CD4-positive, alpha-beta T cell (primary cell): ENCODE data around the gene GRIA4. TPM values are rescaled to one million over a fixed set of nuclear protein-coding genes. Genes with fewer than 3 reads are reported as not detected.

Experiments used
- ATAC-seq: fragments of 200-7000 bp; cut with Tn5 transposase; one replicate; pipeline ENCODE4 v1.10.0; 2022; ENCODE audit warnings: mild to moderate bottlenecking; ENCODE audit not compliant: poor library complexity
- CTCF ChIA-PET: fragments of 350-600 bp; sonication (Branson Sonifier 250); formaldehyde crosslinking; loops from one replicate; lab custom pipeline; 2021; ENCODE audit warnings: antibody characterized with exemption, inconsistent platforms; lab: Charles Lee
- POLR2A ChIA-PET: fragments of 350-600 bp; sonication (Branson Sonifier 250); formaldehyde crosslinking; loops from one replicate; lab custom pipeline; 2021; ENCODE audit warnings: antibody characterized with exemption, inconsistent platforms; lab: Charles Lee
- DNase-seq, 14 experiments: peaks; one replicate each; pipeline ENCODE4 v3.0.0-alpha.2; 2013 to 2020; ENCODE audit warnings: mixed read lengths in 2 of 14
- H3K27ac ChIP-seq, 2 donors: one replicate each; pipeline versions ENCODE4 v1.5.1 to v1.7.0; 2013; ENCODE audit warnings: low read length in 2 of 2, low read depth in 1 of 2, mild to moderate bottlenecking in 1 of 2
- H3K27me3 ChIP-seq, 2 experiments: 1 replicate in 1 of 2; 2 replicates in 1 of 2; pipeline versions ENCODE4 v1.6.1 to v1.7.0; 2013; ENCODE audit warnings: low read length in 2 of 2, control low read depth in 1 of 2, mild to moderate bottlenecking in 1 of 2, moderate library complexity in 1 of 2; ENCODE audit not compliant: insufficient read depth in 2 of 2, control insufficient read depth in 1 of 2
- H3K36me3 ChIP-seq: one replicate; pipeline ENCODE4 v1.6.1; 2013; ENCODE audit warnings: low read length, control low read depth; ENCODE audit not compliant: insufficient read depth
- H3K4me1 ChIP-seq: one replicate; pipeline ENCODE4 v1.6.1; 2013; ENCODE audit warnings: low read length, control low read depth; ENCODE audit not compliant: insufficient read depth
- H3K4me3 ChIP-seq: one replicate; pipeline ENCODE4 v1.5.1; 2013; ENCODE audit warnings: mild to moderate bottlenecking, low read length, moderate library complexity
- H3K9me3 ChIP-seq, 2 experiments: 1 replicate in 1 of 2; 2 replicates in 1 of 2; pipeline versions ENCODE4 v1.6.1 to v1.7.0; 2013; ENCODE audit warnings: low read length in 2 of 2, mild to moderate bottlenecking in 2 of 2, control low read depth in 1 of 2, moderate library complexity in 1 of 2; ENCODE audit not compliant: control insufficient read depth in 1 of 2, insufficient read depth in 1 of 2
- H3K27ac Mint-ChIP-seq: one replicate; pipeline ENCODE4 v1.8.0; 2020; ENCODE audit warnings: mixed read lengths
- H3K27me3 Mint-ChIP-seq: one replicate; pipeline ENCODE4 v1.8.0; 2021; ENCODE audit warnings: mixed read lengths
- H3K36me3 Mint-ChIP-seq: one replicate; pipeline ENCODE4 v1.8.0; 2021; ENCODE audit warnings: low read depth, mixed read lengths
- H3K4me1 Mint-ChIP-seq: one replicate; pipeline ENCODE4 v1.8.0; 2021; ENCODE audit warnings: low read depth, mixed read lengths
- H3K4me3 Mint-ChIP-seq: one replicate; pipeline ENCODE4 v1.8.0; 2020; ENCODE audit warnings: mild to moderate bottlenecking, mixed read lengths
- H3K9me3 Mint-ChIP-seq: one replicate; pipeline ENCODE4 v1.8.0; 2020; ENCODE audit warnings: mixed read lengths
- CTCF ChIP-seq: fragments of 200-600 bp; IDR thresholded peaks from one replicate; pipeline ENCODE4 v1.8.0; 2022; ENCODE audit warnings: antibody characterized with exemption, mild to moderate bottlenecking
- intact Hi-C, 2 experiments: fragments of 100-400 bp; cut with DNase I in 1 of 2; cut with micrococcal nuclease in 1 of 2; formaldehyde crosslinking; loops; one replicate each; pipeline versions ENCODE4 v1.15.1 to v1.9.0; 2023 to 2025; cut with DNase I, micrococcal nuclease
- total RNA-seq, 174 experiments: library from RNA in 2 of 174; stranded (reverse) in 2 of 174; gene quantifications; one replicate each; pipeline ENCODE4 v1.2.3 and lab custom pipeline; 2021 to 2026

Gene GRIA4
- total RNA-seq, 2 experiments from 2014 or later, result not detected

GRCh38 chr11:105697291-105697690 is 87.4 kb downstream of the GRIA4 start:
- ChIA-PET POLR2A (no interaction called here), CTCF (no interaction called here)
- Mint-ChIP-seq H3K27ac (no peak overlapping the region), H3K27me3 (no peaks in the 10 kb centered on the region), H3K36me3 (no peaks in the 10 kb centered on the region), H3K9me3 (peaks cover 2% of the 10 kb centered on the region), H3K4me3 (no peak overlapping the region), H3K4me1 (no peaks in the 10 kb centered on the region)
- intact Hi-C loops, result no loop called here
- H3K4me3 ChIP-seq, result no peak overlapping the region
- H3K27ac ChIP-seq, result no peak overlapping the region
- H3K9me3 ChIP-seq, result no peaks in the 10 kb centered on the region
- no peaks in the 10 kb centered on the region for H3K27me3 ChIP-seq
- DNase-seq, result no peak
- no peak for ATAC-seq
- TF ChIP-seq CTCF, result no peak
- H3K4me1 ChIP-seq, result no peaks in the 10 kb centered on the region
- no peaks in the 10 kb centered on the region for H3K36me3 ChIP-seq

GRCh38 chr11:105699203-105699602 is 89.3 kb downstream of the GRIA4 start:
- no peak for TF ChIP-seq CTCF
- H3K27ac ChIP-seq, result no peak overlapping the region
- POLR2A ChIA-PET, result no interaction called here
- H3K4me3 Mint-ChIP-seq, result no peak overlapping the region
- ATAC-seq (no peak), DNase-seq (no peak)
- no peaks in the 10 kb centered on the region for H3K27me3 ChIP-seq
- H3K27me3 Mint-ChIP-seq, result no peaks in the 10 kb centered on the region
- no peak overlapping the region for H3K27ac Mint-ChIP-seq
- no peak overlapping the region for H3K4me3 ChIP-seq
- no peaks in the 10 kb centered on the region for H3K36me3 ChIP-seq
- peaks cover 2% of the 10 kb centered on the region for H3K9me3 Mint-ChIP-seq
- H3K4me1 ChIP-seq, result no peaks in the 10 kb centered on the region
- CTCF ChIA-PET, result no interaction called here
- H3K4me1 Mint-ChIP-seq, result no peaks in the 10 kb centered on the region
- intact Hi-C loops, result no loop called here
- H3K36me3 Mint-ChIP-seq, result no peaks in the 10 kb centered on the region
- no peaks in the 10 kb centered on the region for H3K9me3 ChIP-seq

DNA sequence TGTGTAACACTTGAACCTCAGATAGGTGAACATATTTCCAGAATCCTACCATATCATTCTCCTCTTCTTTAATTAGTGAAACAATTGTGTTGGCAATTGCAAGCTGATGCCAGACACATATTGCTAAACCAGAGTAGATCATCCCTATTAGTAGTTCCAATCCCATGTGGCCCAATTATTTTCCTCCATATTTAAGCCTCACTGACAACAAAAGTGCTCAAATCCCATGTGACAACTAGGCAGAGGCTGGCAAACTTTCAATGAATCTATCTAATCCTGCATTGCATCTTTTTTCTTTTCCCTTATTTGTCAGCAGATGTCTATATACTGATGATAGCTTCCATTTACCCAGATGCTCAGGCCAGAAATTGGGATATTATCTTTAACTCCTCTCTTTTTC is 90.4 kb downstream of the GRIA4 start:
- Histone ChIP-seq H3K9me3 (no peaks in the 10 kb centered on the region), H3K36me3 (no peaks in the 10 kb centered on the region), H3K27ac (no peak overlapping the region), H3K4me1 (no peaks in the 10 kb centered on the region), H3K4me3 (no peak overlapping the region), H3K27me3 (no peaks in the 10 kb centered on the region)
- Mint-ChIP-seq H3K4me1 (no peaks in the 10 kb centered on the region), H3K9me3 (peaks cover 2% of the 10 kb centered on the region), H3K36me3 (no peaks in the 10 kb centered on the region), H3K27ac (no peak overlapping the region), H3K4me3 (no peak overlapping the region), H3K27me3 (no peaks in the 10 kb centered on the region)
- TF ChIP-seq CTCF, result no peak
- DNase-seq, result no peak
- ChIA-PET POLR2A (no interaction called here), CTCF (no interaction called here)
- intact Hi-C loops, result no loop called here
- ATAC-seq, result no peak
